ENCODE results near the gene RNF44.

GRCh38 chr5:176548967-176549444 is 11.8 kb upstream of the RNF44 start, which contains the start of gene CDHR2:
- no peak for TF ChIP-seq POLR2A (IDR thresholded peaks at IDR 0.05)
- TF ChIP-seq CTCF (IDR thresholded peaks at IDR 0.05): no peak
